ENCODE measurements around the gene YIPF6. TPM values are rescaled to one million over a fixed set of nuclear protein-coding genes. Genes with fewer than 3 reads are reported as not detected.

The YIPF6 gene
- total and polyA plus RNA-seq, 2 donors from 2014 or later, result 16.2 to 41.6 TPM

GRCh38 chrX:68454476-68455150, 44.2 kb upstream of the YIPF6 start:
- Histone ChIP-seq H3K27me3 (ENCODE audit: control insufficient read depth, insufficient read depth, low read length) (no peaks in the 10 kb centered on the region), H3K27ac (ENCODE audit: low read depth in 2 of 2, low read length in 2 of 2) (no peak overlapping the region), H3K9me3 (ENCODE audit: control insufficient read depth in 2 of 3, insufficient read depth in 1 of 3, low read length in 3 of 3) (no peaks in the 10 kb centered on the region), H3K4me1 (ENCODE audit: control insufficient read depth in 2 of 3, insufficient read depth in 2 of 3, low read depth in 1 of 3, low read length in 3 of 3) (no peaks in the 10 kb centered on the region), H3K4me3 (ENCODE audit: low read length in 3 of 3) (no peak overlapping the region), H3K9ac (ENCODE audit: low read length in 3 of 3) (no peak overlapping the region), H3K36me3 (ENCODE audit: control insufficient read depth in 2 of 3, insufficient read depth in 3 of 3, low read length in 3 of 3) (no peaks in the 10 kb centered on the region)
- intact Hi-C loops (cut with DNase I), result no loop called here
- DNase-seq (no peak), FAIRE-seq (peak; percentile 19)
- no peak for TF ChIP-seq CTCF (IDR thresholded peaks at IDR 0.05; ENCODE audit: borderline replicate concordance, extremely low read depth, insufficient read depth)

- no peak overlapping the region for H3K27ac ChIP-seq (ENCODE audit: low read depth in 2 of 2, low read length in 2 of 2)
- H3K9me3 ChIP-seq (ENCODE audit: control insufficient read depth in 2 of 3, insufficient read depth in 1 of 3, low read length in 3 of 3), result no peaks in the 10 kb centered on the region
- FAIRE-seq, result no peak
- H3K27me3 ChIP-seq (ENCODE audit: control insufficient read depth, insufficient read depth, low read length), result no peaks in the 10 kb centered on the region
- H3K9ac ChIP-seq (ENCODE audit: low read length in 3 of 3), result no peak overlapping the region
- DNase-seq, result no peak
- no peak for TF ChIP-seq CTCF (IDR thresholded peaks at IDR 0.05; ENCODE audit: borderline replicate concordance, extremely low read depth, insufficient read depth)
- no peaks in the 10 kb centered on the region for H3K4me1 ChIP-seq (ENCODE audit: control insufficient read depth in 2 of 3, insufficient read depth in 2 of 3, low read depth in 1 of 3, low read length in 3 of 3)
- no peak overlapping the region for H3K4me3 ChIP-seq (ENCODE audit: low read length in 3 of 3)
- intact Hi-C loops (cut with DNase I), result no loop called here
- H3K36me3 ChIP-seq (ENCODE audit: control insufficient read depth in 2 of 3, insufficient read depth in 3 of 3, low read length in 3 of 3), result no peaks in the 10 kb centered on the region
These were observed 43.7 kb upstream of the YIPF6 start for GRCh38 chrX:68455151-68455510.

GRCh38 chrX:68461093-68461492, 37.8 kb upstream of the YIPF6 start:
- DNase-seq, result no peak
- TF ChIP-seq CTCF (IDR thresholded peaks at IDR 0.05; ENCODE audit: borderline replicate concordance, extremely low read depth, insufficient read depth), result no peak
- H3K4me3 ChIP-seq (ENCODE audit: low read length in 3 of 3), result no peak overlapping the region
- FAIRE-seq, result no peak
- no peak overlapping the region for H3K27ac ChIP-seq (ENCODE audit: low read depth in 2 of 2, low read length in 2 of 2)
- H3K9ac ChIP-seq (ENCODE audit: low read length in 3 of 3), result no peak overlapping the region
- H3K4me1 ChIP-seq (ENCODE audit: control insufficient read depth in 2 of 3, insufficient read depth in 2 of 3, low read depth in 1 of 3, low read length in 3 of 3), result no peaks in the 10 kb centered on the region
- H3K36me3 ChIP-seq (ENCODE audit: control insufficient read depth in 2 of 3, insufficient read depth in 3 of 3, low read length in 3 of 3), result no peaks in the 10 kb centered on the region
- intact Hi-C loops (cut with DNase I), result no loop called here
- H3K27me3 ChIP-seq (ENCODE audit: control insufficient read depth, insufficient read depth, low read length), result no peaks in the 10 kb centered on the region
- no peaks in the 10 kb centered on the region for H3K9me3 ChIP-seq (ENCODE audit: control insufficient read depth in 2 of 3, insufficient read depth in 1 of 3, low read length in 3 of 3)

- intact Hi-C loops (cut with DNase I), result no loop called here
These were observed 37.3 kb upstream of the YIPF6 start for GRCh38 chrX:68461576-68461975.

More at GRCh38 chrX:68461576-68461975, 37.3 kb upstream of the YIPF6 start:
- FAIRE-seq (no peak), DNase-seq (no peak)
- no peaks in the 10 kb centered on the region for H3K36me3 ChIP-seq (ENCODE audit: control insufficient read depth in 2 of 3, insufficient read depth in 3 of 3, low read length in 3 of 3)
- H3K27ac ChIP-seq (ENCODE audit: low read depth in 2 of 2, low read length in 2 of 2), result no peak overlapping the region
- no peaks in the 10 kb centered on the region for H3K27me3 ChIP-seq (ENCODE audit: control insufficient read depth, insufficient read depth, low read length)
- H3K9me3 ChIP-seq (ENCODE audit: control insufficient read depth in 2 of 3, insufficient read depth in 1 of 3, low read length in 3 of 3), result no peaks in the 10 kb centered on the region
- TF ChIP-seq CTCF (IDR thresholded peaks at IDR 0.05; ENCODE audit: borderline replicate concordance, extremely low read depth, insufficient read depth), result no peak
- H3K9ac ChIP-seq (ENCODE audit: low read length in 3 of 3), result no peak overlapping the region
- no peaks in the 10 kb centered on the region for H3K4me1 ChIP-seq (ENCODE audit: control insufficient read depth in 2 of 3, insufficient read depth in 2 of 3, low read depth in 1 of 3, low read length in 3 of 3)
- H3K4me3 ChIP-seq (ENCODE audit: low read length in 3 of 3), result no peak overlapping the region
